Mesendoderm (in vitro differentiated cells): Measurements from ENCODE around the gene MT1E.
A peak's percentile ranks its signal among the peaks of the same experiment; 100 is the strongest.

Experiments used
- DNase-seq: peaks from one replicate; pipeline ENCODE4 v3.0.0; 2013
- H2AK5ac ChIP-seq: 2 replicates; pipeline ENCODE4 v1.6.1; 2013; ENCODE audit warnings: low read length, inconsistent platforms
- H2BK120ac ChIP-seq: 2 replicates; pipeline ENCODE4 v1.6.1; 2013; ENCODE audit warnings: low read depth, mild to moderate bottlenecking, low read length, moderate library complexity, mixed read lengths
- H2BK15ac ChIP-seq: replicated peaks from 2 replicates; pipeline ENCODE4 v1.6.1; 2013; ENCODE audit warnings: low read depth, mild to moderate bottlenecking, moderate library complexity
- H2BK5ac ChIP-seq: 2 replicates; pipeline ENCODE4 v1.6.1; 2013; ENCODE audit warnings: low read length, inconsistent platforms
- H3K18ac ChIP-seq: 2 replicates; pipeline ENCODE4 v1.6.1; 2013; ENCODE audit warnings: mild to moderate bottlenecking, low read length, mixed read lengths
- H3K23ac ChIP-seq: one replicate; pipeline ENCODE4 v1.6.1; 2013; ENCODE audit warnings: low read length
- H3K27ac ChIP-seq: 2 replicates; pipeline ENCODE4 v1.5.1; 2013; ENCODE audit warnings: low read depth, mild to moderate bottlenecking, inconsistent platforms, low read length, moderate library complexity
- H3K27me3 ChIP-seq: 2 replicates; pipeline ENCODE4 v1.6.1; 2013; ENCODE audit warnings: low read length, control low read depth, mild to moderate bottlenecking, inconsistent platforms; ENCODE audit not compliant: insufficient read depth, poor library complexity
- H3K36me3 ChIP-seq: 2 replicates; pipeline ENCODE4 v1.6.1; 2013; ENCODE audit warnings: low read length, inconsistent platforms; ENCODE audit not compliant: control insufficient read depth, insufficient read depth
- H3K4ac ChIP-seq: one replicate; pipeline ENCODE4 v1.6.1; 2013; ENCODE audit warnings: low read depth, mild to moderate bottlenecking, low read length, moderate library complexity
- H3K4me1 ChIP-seq: 2 replicates; pipeline ENCODE4 v1.6.1; 2013; ENCODE audit warnings: low read depth, low read length, inconsistent platforms; ENCODE audit not compliant: control insufficient read depth
- H3K4me2 ChIP-seq: 2 replicates; pipeline ENCODE4 v1.6.1; 2013; ENCODE audit warnings: low read length
- H3K4me3 ChIP-seq: 2 replicates; pipeline ENCODE4 v1.5.1; 2013; ENCODE audit warnings: mild to moderate bottlenecking, low read length
- H3K56ac ChIP-seq: one replicate; pipeline ENCODE4 v1.6.1; 2013; ENCODE audit warnings: low read length
- H3K79me1 ChIP-seq: 2 replicates; pipeline ENCODE4 v1.6.1; 2013; ENCODE audit warnings: low read length, inconsistent platforms
- H3K79me2 ChIP-seq: 2 replicates; pipeline ENCODE4 v1.6.1; 2013; ENCODE audit warnings: mild to moderate bottlenecking, low read length; ENCODE audit not compliant: control insufficient read depth, insufficient read depth
- H3K9ac ChIP-seq: 2 replicates; pipeline ENCODE4 v1.6.1; 2013; ENCODE audit warnings: low read length, inconsistent platforms
- H4K5ac ChIP-seq: one replicate; pipeline ENCODE4 v1.6.1; 2013; ENCODE audit warnings: low read length
- H4K8ac ChIP-seq: one replicate; pipeline ENCODE4 v1.6.1; 2013; ENCODE audit warnings: low read depth, mild to moderate bottlenecking, control low read depth, low read length, moderate library complexity
- WGBS: extraction: QIAGEN DNeasy Blood & Tissue Kit; methylation state at CpG from one replicate; pipeline ENCODE4 v1.1.7; 2013; ENCODE audit warnings: low lambda C conversion rate, missing lambda C conversion rate; ENCODE audit not compliant: insufficient coverage; ENCODE audit errors: extremely low coverage; 5-methylcytosine and 5-hydroxymethylcytosine counted together

Gene MT1E

GRCh38 chr16:56608043-56608875, 17.3 kb upstream of the MT1E start, which contains the start of gene MT2A:
Gene MT2A (plus strand): TSS chr16:56608584. CDS start chr16:56608656, 72 bp downstream.
- H3K4me3 ChIP-seq, result peak within 1 kb of the TSS; percentile 24
- no peak within 1 kb of the TSS for H2BK5ac ChIP-seq
- peaks cover 6% of the 10 kb centered on the region for H3K27me3 ChIP-seq
- H3K36me3 ChIP-seq, result no peaks in the 10 kb centered on the region
- peak within 1 kb of the TSS; percentile 63 for H3K9ac ChIP-seq
- H2BK120ac ChIP-seq, result peak within 1 kb of the TSS; percentile 66
- H2AK5ac ChIP-seq, result no peak within 1 kb of the TSS
- no peak within 1 kb of the TSS for H4K5ac ChIP-seq
- no peak within 1 kb of the TSS for H3K4ac ChIP-seq
- H3K18ac ChIP-seq, result peak within 1 kb of the TSS; percentile 62
- no peaks in the 10 kb centered on the region for H3K79me1 ChIP-seq
- peak within 1 kb of the TSS; percentile 45 for H3K27ac ChIP-seq
- H4K8ac ChIP-seq, result no peak within 1 kb of the TSS
- peak; percentile 96 for DNase-seq
- H2BK15ac ChIP-seq, result no peak within 1 kb of the TSS
- peak within 1 kb of the TSS; percentile 83 for H3K23ac ChIP-seq
- peak within 1 kb of the TSS; percentile 52 for H3K4me2 ChIP-seq
- H3K4me1 ChIP-seq, result peaks cover 9% of the 10 kb centered on the region
- H3K56ac ChIP-seq, result peak within 1 kb of the TSS; percentile 82
- WGBS, result no CpG with 5 or more reads among the region's 62 CpGs
- no peaks in the 10 kb centered on the region for H3K79me2 ChIP-seq

- Histone ChIP-seq H3K4me1 (peaks cover 9% of the 10 kb centered on the region), H3K27ac (no peak overlapping the region), H2BK120ac (no peak overlapping the region), H3K4ac (no peak overlapping the region), H3K79me1 (no peaks in the 10 kb centered on the region), H4K5ac (no peak overlapping the region), H3K79me2 (no peaks in the 10 kb centered on the region), H2BK5ac (no peak overlapping the region), H3K4me2 (peak overlapping the region; percentile 52), H3K18ac (peak overlapping the region; percentile 13), H3K9ac (no peak overlapping the region), H3K56ac (peak overlapping the region; percentile 58), H3K27me3 (peaks cover 6% of the 10 kb centered on the region), H2AK5ac (no peak overlapping the region), H2BK15ac (no peak overlapping the region), H3K23ac (no peak overlapping the region), H4K8ac (no peak overlapping the region), H3K36me3 (no peaks in the 10 kb centered on the region), H3K4me3 (no peak overlapping the region)
- peak; percentile 55 for DNase-seq
- no CpG with 5 or more reads among the region's 21 CpGs for WGBS
Measured at GRCh38 chr16:56608876-56609462, 16.6 kb upstream of the MT1E start.

GRCh38 chr16:56609463-56609921, 16.1 kb upstream of the MT1E start:
- Histone ChIP-seq H4K8ac (no peak overlapping the region), H3K27me3 (peaks cover 6% of the 10 kb centered on the region), H3K79me1 (no peaks in the 10 kb centered on the region), H2BK15ac (no peak overlapping the region), H3K36me3 (no peaks in the 10 kb centered on the region), H3K79me2 (no peaks in the 10 kb centered on the region), H3K23ac (no peak overlapping the region), H3K56ac (no peak overlapping the region), H2BK5ac (no peak overlapping the region), H3K4me1 (peaks cover 9% of the 10 kb centered on the region), H3K9ac (no peak overlapping the region), H2BK120ac (no peak overlapping the region), H4K5ac (no peak overlapping the region), H3K18ac (no peak overlapping the region), H2AK5ac (no peak overlapping the region), H3K27ac (no peak overlapping the region), H3K4me3 (no peak overlapping the region), H3K4me2 (no peak overlapping the region), H3K4ac (no peak overlapping the region)
- DNase-seq, result no peak
- WGBS, result no CpG with 5 or more reads among the region's 6 CpGs

- Histone ChIP-seq H3K4me3 (no peak overlapping the region), H3K27me3 (peaks cover 6% of the 10 kb centered on the region)
- no CpG with 5 or more reads among the region's 10 CpGs for WGBS
Measured at GRCh38 chr16:56610017-56610608, 15.5 kb upstream of the MT1E start.

GRCh38 chr16:56610609-56611111, 14.9 kb upstream of the MT1E start:
- no peak overlapping the region for H3K56ac ChIP-seq
- H3K27ac ChIP-seq, result no peak overlapping the region
- DNase-seq, result no peak
- H2BK5ac ChIP-seq, result no peak overlapping the region
- peaks cover 6% of the 10 kb centered on the region for H3K27me3 ChIP-seq
- H3K36me3 ChIP-seq, result no peaks in the 10 kb centered on the region
- no peak overlapping the region for H3K4me3 ChIP-seq
- H3K18ac ChIP-seq, result no peak overlapping the region
- H3K79me1 ChIP-seq, result no peaks in the 10 kb centered on the region
- no peak overlapping the region for H2BK15ac ChIP-seq
- no peak overlapping the region for H2BK120ac ChIP-seq
- H2AK5ac ChIP-seq, result no peak overlapping the region
- no peak overlapping the region for H3K4me2 ChIP-seq
- no CpG with 5 or more reads among the region's 2 CpGs for WGBS
- no peak overlapping the region for H3K4ac ChIP-seq
- H4K8ac ChIP-seq, result no peak overlapping the region
- H3K79me2 ChIP-seq, result no peaks in the 10 kb centered on the region
- H3K9ac ChIP-seq, result no peak overlapping the region
- peaks cover 9% of the 10 kb centered on the region for H3K4me1 ChIP-seq
- no peak overlapping the region for H4K5ac ChIP-seq
- no peak overlapping the region for H3K23ac ChIP-seq

More at GRCh38 chr16:56610017-56610608, 15.5 kb upstream of the MT1E start:
- H3K4me1 ChIP-seq, result peaks cover 9% of the 10 kb centered on the region
- no peak overlapping the region for H3K4me2 ChIP-seq
- no peak overlapping the region for H4K8ac ChIP-seq
- no peak overlapping the region for H2AK5ac ChIP-seq
- no peak overlapping the region for H3K56ac ChIP-seq
- no peak overlapping the region for H3K23ac ChIP-seq
- H3K36me3 ChIP-seq, result no peaks in the 10 kb centered on the region
- DNase-seq, result peak; percentile 32
- no peak overlapping the region for H2BK5ac ChIP-seq
- no peaks in the 10 kb centered on the region for H3K79me1 ChIP-seq
- H2BK15ac ChIP-seq, result no peak overlapping the region
- no peak overlapping the region for H3K27ac ChIP-seq
- no peak overlapping the region for H3K18ac ChIP-seq
- no peak overlapping the region for H3K4ac ChIP-seq
- no peak overlapping the region for H3K9ac ChIP-seq
- no peaks in the 10 kb centered on the region for H3K79me2 ChIP-seq
- no peak overlapping the region for H2BK120ac ChIP-seq
- H4K5ac ChIP-seq, result no peak overlapping the region
